Keratinocyte (primary cell): ENCODE measurements around the gene PPM1B. TPM values are rescaled to one million over a fixed set of nuclear protein-coding genes. Genes with fewer than 3 reads are reported as not detected.
"Not testable (repeated sequence)": the region's sequence is repeated elsewhere in the genome, so short reads cannot be mapped to it uniquely, and the experiment has no call there.

Source experiments
- DNase-seq: peaks from one replicate; pipeline ENCODE4 v3.0.0-alpha.2; 2011; ENCODE audit warnings: low read depth, missing footprints, low spot score
- FAIRE-seq: peaks from 2 replicates; lab custom pipeline; 2011; peaks lifted over from hg19 to GRCh38; lab: Jason Lieb, UNC
- H2AFZ ChIP-seq: 2 replicates; pipeline ENCODE4 v1.6.0; 2012; ENCODE audit warnings: low read length, control low read depth, inconsistent platforms; ENCODE audit not compliant: control insufficient read depth
- H3K27ac ChIP-seq: 2 replicates; pipeline ENCODE4 v1.5.1; 2011; ENCODE audit warnings: low read length; ENCODE audit not compliant: control insufficient read depth, insufficient read depth
- H3K27me3 ChIP-seq: 3 replicates; pipeline ENCODE4 v1.6.0; 2011; ENCODE audit warnings: low read length; ENCODE audit not compliant: control insufficient read depth, insufficient read depth; ENCODE audit errors: extremely low read depth
- H3K36me3 ChIP-seq, 2 experiments: 2 replicates in 1 of 2; 3 replicates in 1 of 2; pipeline ENCODE4 v1.5.1; 2011; ENCODE audit warnings: low read length in 2 of 2, mild to moderate bottlenecking in 1 of 2; ENCODE audit not compliant: control insufficient read depth in 2 of 2, insufficient read depth in 2 of 2; ENCODE audit errors: extremely low read depth in 1 of 2
- H3K4me1 ChIP-seq: 3 replicates; pipeline ENCODE4 v1.5.1; 2011; ENCODE audit warnings: low read length; ENCODE audit not compliant: control insufficient read depth, insufficient read depth; ENCODE audit errors: extremely low read depth
- H3K4me2 ChIP-seq: 3 replicates; pipeline ENCODE4 v1.6.0; 2011; ENCODE audit warnings: low read depth, low read length; ENCODE audit not compliant: control insufficient read depth, insufficient read depth; ENCODE audit errors: extremely low read depth
- H3K4me3 ChIP-seq, 3 experiments: fragments of 200-600 bp in 1 of 3; sonication (generic) in 1 of 3; 2 replicates in 2 of 3; 3 replicates in 1 of 3; pipeline ENCODE4 v1.5.1; 2011 to 2016; ENCODE audit warnings: low read length in 3 of 3, mild to moderate bottlenecking in 3 of 3, control low read depth in 2 of 3, inconsistent platforms in 1 of 3, low read depth in 1 of 3, mixed read lengths in 1 of 3, mixed run types in 1 of 3, moderate library complexity in 1 of 3; ENCODE audit not compliant: control insufficient read depth in 2 of 3, insufficient read depth in 2 of 3; ENCODE audit errors: extremely low read depth in 1 of 3
- H3K79me2 ChIP-seq: 2 replicates; pipeline ENCODE4 v1.6.0; 2012; ENCODE audit warnings: low read length; ENCODE audit not compliant: control insufficient read depth, insufficient read depth
- H3K9ac ChIP-seq: 3 replicates; pipeline ENCODE4 v1.6.0; 2011; ENCODE audit warnings: low read length; ENCODE audit not compliant: control insufficient read depth, insufficient read depth; ENCODE audit errors: extremely low read depth
- H3K9me1 ChIP-seq: 3 replicates; pipeline ENCODE4 v1.6.0; 2011; ENCODE audit warnings: low read length; ENCODE audit not compliant: control insufficient read depth, insufficient read depth; ENCODE audit errors: extremely low read depth
- H3K9me3 ChIP-seq: 2 replicates; pipeline ENCODE4 v1.5.1; 2012; ENCODE audit warnings: low read depth, low read length; ENCODE audit not compliant: control insufficient read depth
- H4K20me1 ChIP-seq: 3 replicates; pipeline ENCODE4 v1.6.0; 2011; ENCODE audit warnings: low read length; ENCODE audit not compliant: control insufficient read depth, insufficient read depth; ENCODE audit errors: extremely low read depth
- CTCF ChIP-seq, 3 experiments: IDR thresholded peaks in 1 of 3; conservative IDR thresholded peaks in 1 of 3; optimal IDR thresholded peaks in 1 of 3; 2 replicates in 2 of 3; 3 replicates in 1 of 3; pipeline versions ENCODE3 to v1.5.1; 2011; ENCODE audit warnings: low read length in 3 of 3, mild to moderate bottlenecking in 3 of 3, moderate library complexity in 2 of 3, control low read depth in 1 of 3, inconsistent platforms in 1 of 3; ENCODE audit not compliant: insufficient read depth in 2 of 3; ENCODE audit errors: extremely low read depth in 1 of 3
- EZH2 ChIP-seq: IDR thresholded peaks from one replicate; pipeline ENCODE4 v1.6.1; 2012; ENCODE audit warnings: inconsistent platforms, mild to moderate bottlenecking, low read length, moderate library complexity
- dilution Hi-C: fragments of 300-500 bp; cut with MboI; formaldehyde crosslinking; loops from one replicate; pipeline ENCODE4 v1.7.0; 2020; ENCODE audit warnings: low sequenced_read_pairs; ENCODE audit not compliant: extremely low pct_ligation_motif_present
- polyA plus RNA-seq, 5 experiments: library from polyadenylated mRNA; depleted of rRNA in 3 of 5; stranded (reverse) in 3 of 5; stranded (forward) in 1 of 5; unstranded in 1 of 5; fragments of >200 nt; gene quantifications; 1 replicate in 1 of 5; 2 replicates in 3 of 5; 3 replicates in 1 of 5; pipeline versions ENCODE4 v1.2.1 to v1.2.3, GENCODE V29; 2011 to 2012; ENCODE audit warnings: missing spikeins in 2 of 5, low read depth in 1 of 5, low replicate concordance in 1 of 5

PPM1B gene
- polyA plus RNA-seq, 1 donor (not counting 4 experiments of a cell fraction or from before 2014, with no cell fraction given), result 34.5 TPM

GRCh38 chr2:44254023-44254422, 85.3 kb downstream of the PPM1B start:
- H3K27ac ChIP-seq, result no peak overlapping the region
- no peak overlapping the region for H3K9ac ChIP-seq
- FAIRE-seq, result no peak
- H3K9me1 ChIP-seq, result no peaks in the 10 kb centered on the region
- no peak for TF ChIP-seq EZH2
- TF ChIP-seq CTCF (optimal IDR thresholded peaks at IDR 0.05 in 1 of 3, IDR thresholded peaks at IDR 0.05 in 1 of 3, conservative IDR thresholded peaks at IDR 0.05 in 1 of 3; ENCODE audit: extremely low read depth in 1 of 3, insufficient read depth in 2 of 3, low read length in 3 of 3), result no peak
- no peak for DNase-seq
- H3K27me3 ChIP-seq, result no peaks in the 10 kb centered on the region
- no peaks in the 10 kb centered on the region for H3K4me1 ChIP-seq
- dilution Hi-C loops, result no loop called here
- H3K79me2 ChIP-seq, result no peaks in the 10 kb centered on the region
- H2AFZ ChIP-seq, result no peak overlapping the region
- no peaks in the 10 kb centered on the region for H3K9me3 ChIP-seq
- H3K4me3 ChIP-seq, result no peak overlapping the region
- no peaks in the 10 kb centered on the region for H3K36me3 ChIP-seq
- H4K20me1 ChIP-seq, result no peaks in the 10 kb centered on the region
- no peak overlapping the region for H3K4me2 ChIP-seq

DNA sequence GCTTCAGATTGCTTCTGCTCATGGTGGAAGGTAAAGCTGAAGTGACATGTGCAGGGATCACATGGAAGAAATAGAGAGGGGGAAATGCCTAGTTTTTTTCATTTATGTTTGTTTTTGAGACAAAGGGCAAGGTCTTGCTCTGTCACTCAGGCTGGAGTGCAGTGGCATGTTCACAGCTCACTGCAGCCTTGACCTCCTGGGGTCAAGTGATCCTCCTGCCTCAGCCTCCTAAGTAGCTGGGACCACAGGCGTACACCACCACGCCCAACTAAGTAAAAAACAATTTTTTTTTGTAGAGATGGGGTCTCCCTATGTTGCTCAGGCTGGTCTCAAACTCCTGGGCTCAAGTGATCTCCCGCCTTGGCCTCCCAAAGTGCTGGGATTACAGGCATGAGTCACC, 87.0 kb downstream of the PPM1B start:
- H3K27me3 ChIP-seq, H3K79me2 ChIP-seq, dilution Hi-C loops: not testable (repeated sequence)

DNA sequence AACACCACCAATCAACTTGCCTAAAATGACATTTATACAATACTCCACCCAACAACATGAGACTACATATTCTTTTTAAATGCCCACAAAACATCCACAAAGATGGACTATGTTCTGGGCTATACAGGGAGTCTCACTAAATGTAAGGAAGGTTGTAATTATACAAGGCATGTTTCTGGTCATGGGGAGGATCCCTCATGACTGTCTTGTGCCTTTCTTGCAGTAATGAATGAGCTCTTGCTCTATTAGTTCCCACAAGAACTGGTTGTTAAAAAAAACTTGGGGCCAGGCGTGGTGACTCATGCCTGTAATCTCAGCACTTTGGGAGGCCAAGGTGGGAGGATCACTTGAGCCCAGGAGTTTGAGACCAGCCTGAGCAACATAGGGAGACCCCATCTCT, 89.1 kb downstream of the PPM1B start:
- H3K9me1 ChIP-seq, H2AFZ ChIP-seq, H4K20me1 ChIP-seq, H3K27me3 ChIP-seq, dilution Hi-C loops, FAIRE-seq, H3K9ac ChIP-seq, H3K4me2 ChIP-seq, H3K36me3 ChIP-seq, H3K4me1 ChIP-seq, H3K9me3 ChIP-seq, H3K27ac ChIP-seq, H3K4me3 ChIP-seq, DNase-seq, H3K79me2 ChIP-seq: not testable (repeated sequence)

More for the DNA sequence above, 87.0 kb downstream of the PPM1B start:
- not testable (repeated sequence) for H3K36me3 ChIP-seq, H2AFZ ChIP-seq, H3K4me1 ChIP-seq, H3K27ac ChIP-seq, H3K4me2 ChIP-seq, H3K9me1 ChIP-seq, FAIRE-seq, H3K9ac ChIP-seq, H4K20me1 ChIP-seq, DNase-seq, H3K9me3 ChIP-seq, H3K4me3 ChIP-seq
